ENCODE data around the gene DERL3.
"Not testable (repeated sequence)": the region's sequence is repeated elsewhere in the genome, so short reads cannot be mapped to it uniquely, and the experiment has no call there.

Gene DERL3

GRCh38 chr22:23838681-23839468, at the start of gene DERL3:
Gene DERL3, minus strand, starts transcription at chr22:23839006. Its CDS starts 19 bp downstream, at chr22:23838987.
- peak; percentile 99 for DNase-seq

- no peak for DNase-seq
Measured at GRCh38 chr22:23884140-23884539, 45.3 kb upstream of the DERL3 start.

GRCh38 chr22:23883658-23884057, 44.9 kb upstream of the DERL3 start:
- no peak for DNase-seq

GRCh38 chr22:23882370-23882769, 43.6 kb upstream of the DERL3 start:
- no peak for DNase-seq

GRCh38 chr22:23878219-23878618, 39.4 kb upstream of the DERL3 start:
- DNase-seq, result no peak

- no peak for DNase-seq
Measured at GRCh38 chr22:23877566-23877965, 38.8 kb upstream of the DERL3 start.

GRCh38 chr22:23875801-23876200, 37.0 kb upstream of the DERL3 start:
- no peak for DNase-seq

GRCh38 chr22:23874871-23875270, 36.1 kb upstream of the DERL3 start:
- DNase-seq, result no peak

GRCh38 chr22:23868580-23868979, 29.8 kb upstream of the DERL3 start:
- DNase-seq, result no peak

GRCh38 chr22:23864499-23865154, 25.8 kb upstream of the DERL3 start:
- DNase-seq, result not testable (repeated sequence)

- peak; percentile 41 to 51 for DNase-seq
Measured at GRCh38 chr22:23862103-23862502, 23.3 kb upstream of the DERL3 start.

GRCh38 chr22:23860187-23860586, 21.4 kb upstream of the DERL3 start:
- not testable (repeated sequence) for DNase-seq

GRCh38 chr22:23859201-23859600, 20.4 kb upstream of the DERL3 start:
- no peak for DNase-seq

GRCh38 chr22:23858484-23858815, 19.6 kb upstream of the DERL3 start:
- DNase-seq, result no peak

- peak; percentile 96 for DNase-seq
Measured at GRCh38 chr22:23857606-23858483, 19.0 kb upstream of the DERL3 start, which contains the start of gene SLC2A11. Gene SLC2A11, plus strand, starts transcription at chr22:23857875. Its CDS starts 125 bp downstream, at chr22:23858000.

GRCh38 chr22:23856721-23857605, 18.2 kb upstream of the DERL3 start:
- peak; percentile 12 to 48 for DNase-seq

- no peak for DNase-seq
Measured at GRCh38 chr22:23850136-23850611, 11.4 kb upstream of the DERL3 start.

GRCh38 chr22:23849009-23850006, 10.5 kb upstream of the DERL3 start:
- DNase-seq, result peak; percentile 69 to 73

GRCh38 chr22:23847991-23848864, 9.4 kb upstream of the DERL3 start:
- DNase-seq, result no peak
